Measurements from ENCODE around the gene ARHGAP25.

Gene ARHGAP25

GRCh38 chr2:68727683-68728375, 6.8 kb upstream of the ARHGAP25 start:
- TF ChIP-seq CTCF (conservative IDR thresholded peaks at IDR 0.05; ENCODE audit: low read length) = no peak
- peak; percentile 57 for DNase-seq (ENCODE audit: low read depth)
- no peak overlapping the region for H3K4me3 ChIP-seq (ENCODE audit: low read length)

GRCh38 chr2:68730828-68731227, 3.8 kb upstream of the ARHGAP25 start:
- DNase-seq (ENCODE audit: low read depth) = peak; percentile 32
- no peak overlapping the region for H3K4me3 ChIP-seq (ENCODE audit: low read length)
- TF ChIP-seq CTCF (conservative IDR thresholded peaks at IDR 0.05; ENCODE audit: low read length) = no peak

GRCh38 chr2:68732036-68732932, 2.3 kb upstream of the ARHGAP25 start:
- no peak overlapping the region for H3K4me3 ChIP-seq (ENCODE audit: low read length)
- DNase-seq (ENCODE audit: low read depth) = no peak
- TF ChIP-seq CTCF (conservative IDR thresholded peaks at IDR 0.05; ENCODE audit: low read length) = no peak

GRCh38 chr2:68733365-68733764, 1.2 kb upstream of the ARHGAP25 start:
- H3K4me3 ChIP-seq (ENCODE audit: low read length) = no peak overlapping the region
- DNase-seq (ENCODE audit: low read depth) = no peak
- no peak for TF ChIP-seq CTCF (conservative IDR thresholded peaks at IDR 0.05; ENCODE audit: low read length)

- no peak overlapping the region for H3K4me3 ChIP-seq (ENCODE audit: low read length)
- no peak for DNase-seq (ENCODE audit: low read depth)
- TF ChIP-seq CTCF (conservative IDR thresholded peaks at IDR 0.05; ENCODE audit: low read length) = no peak
Observed at GRCh38 chr2:68734176-68734575, 435 bp upstream of the ARHGAP25 start.

- TF ChIP-seq CTCF (conservative IDR thresholded peaks at IDR 0.05; ENCODE audit: low read length) = no peak
- DNase-seq (ENCODE audit: low read depth) = no peak
- no peak overlapping the region for H3K4me3 ChIP-seq (ENCODE audit: low read length)
Observed at GRCh38 chr2:68736086-68736485, 1.5 kb downstream of the ARHGAP25 start.

- TF ChIP-seq CTCF (conservative IDR thresholded peaks at IDR 0.05; ENCODE audit: low read length) = no peak
- no peak for DNase-seq (ENCODE audit: low read depth)
- no peak overlapping the region for H3K4me3 ChIP-seq (ENCODE audit: low read length)
Observed at GRCh38 chr2:68737711-68738110, 3.1 kb downstream of the ARHGAP25 start.

Measured in AG10803 (cell line).